RWPE1 (cell line): ENCODE measurements around the gene DTX1.

Experiments used
- CTCF ChIA-PET: fragments of 350-600 bp; sonication (Branson Sonifier 250); formaldehyde crosslinking; extraction: SDS; loops from one replicate; lab custom pipeline; 2021; lab: Yijun Ruan, JAX
- POLR2A ChIA-PET: fragments of 400-600 bp; formaldehyde crosslinking; extraction: SDS; loops from one replicate; lab custom pipeline; 2020; ENCODE audit warnings: antibody characterized with exemption; ENCODE audit not compliant: low non-redundant PET; lab: Yijun Ruan, JAX
- DNase-seq: peaks from one replicate; pipeline ENCODE4 v3.0.0; 2012; ENCODE audit warnings: low spot score
- H3K27ac ChIP-seq: fragments of 450-650 bp; 2 replicates; pipeline ENCODE4 v1.5.1; 2017
- CTCF ChIP-seq: fragments of 450-650 bp; conservative IDR thresholded peaks from 2 replicates; pipeline ENCODE4 v1.5.1; 2017; ENCODE audit warnings: low read depth, mild to moderate bottlenecking

Gene DTX1

GRCh38 chr12:113056631-113057488 lies at the start of gene DTX1:
Gene DTX1, plus strand, starts transcription at chr12:113056730. Its CDS starts 1,463 bp downstream, at chr12:113058193.
- no peak within 1 kb of the TSS for H3K27ac ChIP-seq
- DNase-seq, result no peak
- CTCF ChIA-PET, result no interaction called here
- POLR2A ChIA-PET, result no interaction called here
- TF ChIP-seq CTCF, result no peak

- ChIA-PET CTCF (interaction anchor here (0.6 to 0.8 kb wide), 2 partner anchors 43 to 46 kb away, joined by 3 to 4 read pairs; no protein-coding TSS in a partner anchor), POLR2A (no interaction called here)
- TF ChIP-seq CTCF, result no peak
- H3K27ac ChIP-seq, result no peak overlapping the region
- no peak for DNase-seq
Observed at GRCh38 chr12:113007166-113007565, 49.4 kb upstream of the DTX1 start.

- no peak overlapping the region for H3K27ac ChIP-seq
- POLR2A ChIA-PET, result no interaction called here
- CTCF ChIA-PET, result interaction anchor here (0.6 to 1.3 kb wide), 4 partner anchors 13 to 30 kb away, joined by 3 to 5 read pairs (median 4); no protein-coding TSS in a partner anchor
- no peak for DNase-seq
- TF ChIP-seq CTCF, result no peak
Observed at GRCh38 chr12:113010701-113011100, 45.8 kb upstream of the DTX1 start.

GRCh38 chr12:113014565-113014964 lies 42.0 kb upstream of the DTX1 start:
- POLR2A ChIA-PET, result no interaction called here
- TF ChIP-seq CTCF, result no peak
- no peak for DNase-seq
- CTCF ChIA-PET, result no interaction called here
- no peak overlapping the region for H3K27ac ChIP-seq

GRCh38 chr12:113016796-113017195 lies 39.7 kb upstream of the DTX1 start:
- DNase-seq, result no peak
- ChIA-PET POLR2A (no interaction called here), CTCF (no interaction called here)
- TF ChIP-seq CTCF, result no peak
- H3K27ac ChIP-seq, result no peak overlapping the region

- H3K27ac ChIP-seq, result peak overlapping the region; percentile 83
- TF ChIP-seq CTCF, result no peak
- CTCF ChIA-PET, result no interaction called here
- DNase-seq, result peak; percentile 71
- POLR2A ChIA-PET, result no interaction called here
Observed at GRCh38 chr12:113019025-113019424, 37.5 kb upstream of the DTX1 start.
